ENCODE measurements around the gene NNAT. TPM values are rescaled to one million over a fixed set of nuclear protein-coding genes. Genes with fewer than 3 reads are reported as not detected.

Gene NNAT
- total RNA-seq, 1 donor from 2014 or later, result not detected

DNA sequence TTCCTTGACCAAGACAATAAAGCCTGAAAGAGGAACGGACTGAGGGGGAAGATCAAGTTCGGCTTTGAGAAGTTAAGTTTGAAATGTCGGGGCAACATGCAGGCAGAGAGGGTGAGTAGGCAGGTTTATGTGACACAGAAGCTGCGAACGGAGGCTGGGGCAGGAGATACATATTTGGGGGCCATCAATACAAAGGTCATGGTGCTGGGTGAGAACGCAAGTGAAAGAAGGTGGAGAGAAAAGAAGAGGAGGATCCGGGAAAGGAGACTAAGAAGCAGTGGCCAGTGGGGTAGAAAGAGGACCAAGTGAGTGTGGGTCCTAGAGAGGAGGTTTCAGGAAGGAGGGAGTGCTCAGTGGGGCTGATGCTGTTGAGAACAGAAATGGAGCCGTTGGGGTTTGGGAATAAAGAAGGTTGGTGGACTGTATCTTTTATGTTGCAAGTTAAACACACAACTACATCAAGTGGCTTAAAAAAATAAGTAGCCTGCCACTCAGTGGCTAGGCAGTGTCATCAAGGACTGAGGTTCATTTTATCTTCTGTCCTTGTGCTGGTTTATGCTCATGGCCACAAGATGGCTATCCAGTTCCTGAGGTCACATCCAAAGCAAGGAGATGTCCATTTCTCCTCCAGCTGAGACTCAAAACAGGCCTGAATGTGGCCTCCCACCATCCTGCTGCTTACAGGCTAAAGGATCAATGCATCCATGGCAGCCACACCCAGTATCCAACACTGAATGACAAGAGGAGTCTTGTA is 8.3 kb downstream of the NNAT start:
- peaks cover 15% of the 10 kb centered on the region for H3F3A ChIP-seq (ENCODE audit: low read depth)
- Mint-ChIP-seq H3K4me3 (peak overlapping the region; percentile 39), H3K9me3 (no peaks in the 10 kb centered on the region), H3K4me1 (peaks cover 34% of the 10 kb centered on the region), H3K27ac (no peak overlapping the region), H3K27me3 (ENCODE audit: insufficient read depth, low read depth) (peaks cover 10% of the 10 kb centered on the region), H3K36me3 (peaks cover 3% of the 10 kb centered on the region)
- peak overlapping the region; percentile 93 for H3K4me2 ChIP-seq
- no peak for TF ChIP-seq EZH2 (IDR thresholded peaks at IDR 0.05)
- TF ChIP-seq, protein P1, sequence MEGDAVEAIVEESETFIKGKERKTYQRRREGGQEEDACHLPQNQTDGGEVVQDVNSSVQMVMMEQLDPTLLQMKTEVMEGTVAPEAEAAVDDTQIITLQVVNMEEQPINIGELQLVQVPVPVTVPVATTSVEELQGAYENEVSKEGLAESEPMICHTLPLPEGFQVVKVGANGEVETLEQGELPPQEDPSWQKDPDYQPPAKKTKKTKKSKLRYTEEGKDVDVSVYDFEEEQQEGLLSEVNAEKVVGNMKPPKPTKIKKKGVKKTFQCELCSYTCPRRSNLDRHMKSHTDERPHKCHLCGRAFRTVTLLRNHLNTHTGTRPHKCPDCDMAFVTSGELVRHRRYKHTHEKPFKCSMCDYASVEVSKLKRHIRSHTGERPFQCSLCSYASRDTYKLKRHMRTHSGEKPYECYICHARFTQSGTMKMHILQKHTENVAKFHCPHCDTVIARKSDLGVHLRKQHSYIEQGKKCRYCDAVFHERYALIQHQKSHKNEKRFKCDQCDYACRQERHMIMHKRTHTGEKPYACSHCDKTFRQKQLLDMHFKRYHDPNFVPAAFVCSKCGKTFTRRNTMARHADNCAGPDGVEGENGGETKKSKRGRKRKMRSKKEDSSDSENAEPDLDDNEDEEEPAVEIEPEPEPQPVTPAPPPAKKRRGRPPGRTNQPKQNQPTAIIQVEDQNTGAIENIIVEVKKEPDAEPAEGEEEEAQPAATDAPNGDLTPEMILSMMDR (IDR thresholded peaks at IDR 0.05), result no peak
- no peak for TF ChIP-seq EZH2phosphoT487 (IDR thresholded peaks at IDR 0.05)
- H3K79me2 ChIP-seq (ENCODE audit: low read depth), result peaks cover 37% of the 10 kb centered on the region
- no peaks in the 10 kb centered on the region for H3K27me3 ChIP-seq
- peaks cover 21% of the 10 kb centered on the region for H3K4me1 ChIP-seq
- H3K36me3 ChIP-seq, result no peaks in the 10 kb centered on the region
- no peak overlapping the region for H3K9ac ChIP-seq
- no peaks in the 10 kb centered on the region for H3K9me3 ChIP-seq (ENCODE audit: low read depth)
- H4K20me1 ChIP-seq (ENCODE audit: low read depth), result peaks cover 30% of the 10 kb centered on the region
- no peak overlapping the region for H3K27ac ChIP-seq
- no peak overlapping the region for H3K4me3 ChIP-seq
- DNase-seq (ENCODE audit: low spot score), result no peak
- no peak overlapping the region for H2AFZ ChIP-seq (replicated peaks)

DNA sequence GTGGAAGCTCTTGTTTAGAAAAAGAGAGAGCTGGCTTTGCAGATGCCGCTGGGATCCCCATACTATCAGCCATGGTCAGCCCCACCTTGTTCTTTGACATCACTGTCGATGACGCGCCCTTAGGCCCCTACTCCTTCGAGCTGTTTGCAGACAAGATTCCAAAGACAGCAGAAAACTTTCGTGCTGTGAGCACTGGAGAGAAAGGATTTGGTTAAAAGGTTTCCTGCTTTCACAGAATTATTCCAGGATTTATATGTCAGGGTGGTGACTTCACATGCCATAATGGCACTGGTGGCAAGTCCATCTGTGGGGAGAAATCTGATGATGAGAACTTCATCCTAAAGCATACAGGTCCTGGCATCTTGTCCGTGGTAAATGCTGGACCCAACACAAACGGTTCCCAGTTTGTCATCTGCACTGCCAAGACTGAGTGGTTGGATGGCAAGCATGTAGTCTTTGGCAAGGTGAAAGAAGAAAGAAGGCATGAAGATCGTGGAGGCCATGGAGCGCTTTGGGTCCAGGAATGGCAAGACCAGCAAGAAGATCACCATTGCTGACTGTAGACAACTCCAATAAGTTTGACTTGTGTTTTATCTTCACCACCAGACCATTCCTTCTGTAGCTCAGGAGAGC is 9.0 kb downstream of the NNAT start:
- Histone ChIP-seq H3K4me2 (no peak overlapping the region), H3K27me3 (no peaks in the 10 kb centered on the region), H3K4me1 (peaks cover 21% of the 10 kb centered on the region), H3K9ac (no peak overlapping the region), H3K27ac (no peak overlapping the region), H3K4me3 (no peak overlapping the region), H3K36me3 (no peaks in the 10 kb centered on the region), H4K20me1 (ENCODE audit: low read depth) (peaks cover 23% of the 10 kb centered on the region), H3K9me3 (ENCODE audit: low read depth) (no peaks in the 10 kb centered on the region), H2AFZ (replicated peaks) (no peak overlapping the region), H3K79me2 (ENCODE audit: low read depth) (peaks cover 30% of the 10 kb centered on the region), H3F3A (ENCODE audit: low read depth) (peaks cover 15% of the 10 kb centered on the region)
- Mint-ChIP-seq H3K4me3 (no peak overlapping the region), H3K9me3 (no peaks in the 10 kb centered on the region), H3K4me1 (peaks cover 32% of the 10 kb centered on the region), H3K27me3 (ENCODE audit: insufficient read depth, low read depth) (peaks cover 10% of the 10 kb centered on the region), H3K27ac (no peak overlapping the region), H3K36me3 (no peaks in the 10 kb centered on the region)
- TF ChIP-seq EZH2 (IDR thresholded peaks at IDR 0.05) (no peak), EZH2phosphoT487 (IDR thresholded peaks at IDR 0.05) (no peak)
- TF ChIP-seq, protein P1 (IDR thresholded peaks at IDR 0.05), result no peak
- no peak for DNase-seq (ENCODE audit: low spot score)

DNA sequence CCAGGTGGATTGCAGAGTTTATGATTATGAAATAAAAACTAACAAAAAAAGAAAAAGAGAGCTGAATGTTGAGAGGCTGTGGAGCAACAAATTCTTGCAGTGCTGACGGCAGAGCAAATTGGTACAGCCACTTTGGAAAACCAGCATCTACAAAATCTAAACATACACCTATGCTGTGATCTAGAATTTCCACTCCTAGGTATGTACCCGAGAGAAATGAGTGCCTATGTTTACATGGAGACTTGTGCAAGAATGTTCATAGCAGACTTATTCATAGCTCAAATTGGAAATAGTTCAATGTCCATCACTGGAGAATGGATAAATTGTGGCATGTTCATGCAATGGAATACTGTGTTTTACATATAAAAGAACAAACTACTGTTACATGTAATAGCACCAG is 9.6 kb downstream of the NNAT start:
- no peak overlapping the region for H3K4me3 ChIP-seq
- no peak overlapping the region for H3K4me2 ChIP-seq

More for the DNA sequence above, 9.6 kb downstream of the NNAT start:
- H3K4me1 Mint-ChIP-seq, result peaks cover 28% of the 10 kb centered on the region
- Histone ChIP-seq H3K27ac (no peak overlapping the region), H3F3A (ENCODE audit: low read depth) (peaks cover 15% of the 10 kb centered on the region), H4K20me1 (ENCODE audit: low read depth) (peaks cover 17% of the 10 kb centered on the region), H3K4me1 (peaks cover 18% of the 10 kb centered on the region), H3K9me3 (ENCODE audit: low read depth) (no peaks in the 10 kb centered on the region), H3K79me2 (ENCODE audit: low read depth) (peaks cover 24% of the 10 kb centered on the region), H3K27me3 (no peaks in the 10 kb centered on the region), H3K9ac (no peak overlapping the region), H2AFZ (replicated peaks) (no peak overlapping the region), H3K36me3 (no peaks in the 10 kb centered on the region)
- no peaks in the 10 kb centered on the region for H3K36me3 Mint-ChIP-seq
- H3K27ac Mint-ChIP-seq, result no peak overlapping the region
- H3K27me3 Mint-ChIP-seq (ENCODE audit: insufficient read depth, low read depth), result peaks cover 10% of the 10 kb centered on the region
- TF ChIP-seq, protein P1 (IDR thresholded peaks at IDR 0.05), result no peak
- TF ChIP-seq EZH2 (IDR thresholded peaks at IDR 0.05), result no peak
- H3K4me3 Mint-ChIP-seq, result no peak overlapping the region
- H3K9me3 Mint-ChIP-seq, result no peaks in the 10 kb centered on the region
- DNase-seq (ENCODE audit: low spot score), result no peak
